Aorta (tissue), 5 donors: ENCODE data around the gene OR4C12. TPM values are rescaled to one million over a fixed set of nuclear protein-coding genes. Genes with fewer than 3 reads are reported as not detected.
"Not testable (repeated sequence)": the region's sequence is repeated elsewhere in the genome, so short reads cannot be mapped to it uniquely, and the experiment has no call there.

Source experiments
- ATAC-seq: fragments of 200-7000 bp; cut with Tn5 transposase; one replicate; pipeline ENCODE4 v1.9.1; 2022; ENCODE audit warnings: moderate library complexity; ENCODE audit not compliant: low FRiP score
- DNase-seq, 2 donors: peaks; one replicate each; pipeline ENCODE4 v3.0.0-alpha.2; 2020
- H3K27ac ChIP-seq, 2 donors: one replicate each; pipeline ENCODE4 v1.5.1; 2013; ENCODE audit warnings: low read length in 2 of 2, mild to moderate bottlenecking in 2 of 2, moderate library complexity in 2 of 2, control low read depth in 1 of 2, inconsistent platforms in 1 of 2, low read depth in 1 of 2
- H3K27me3 ChIP-seq, 2 donors: one replicate each; pipeline ENCODE4 v1.6.1; 2013; ENCODE audit warnings: control low read depth in 1 of 2, low read length in 1 of 2, mild to moderate bottlenecking in 1 of 2, moderate library complexity in 1 of 2; ENCODE audit not compliant: insufficient read depth in 2 of 2, control insufficient read depth in 1 of 2
- H3K36me3 ChIP-seq, 2 donors: one replicate each; pipeline ENCODE4 v1.6.1; 2013; ENCODE audit warnings: control low read depth in 1 of 2, low read length in 1 of 2, mild to moderate bottlenecking in 1 of 2; ENCODE audit not compliant: insufficient read depth in 2 of 2, control insufficient read depth in 1 of 2
- H3K4me1 ChIP-seq, 2 donors: one replicate each; pipeline ENCODE4 v1.6.1; 2013; ENCODE audit warnings: low read length in 2 of 2, control low read depth in 1 of 2, mild to moderate bottlenecking in 1 of 2, moderate library complexity in 1 of 2; ENCODE audit not compliant: insufficient read depth in 2 of 2, control insufficient read depth in 1 of 2
- H3K4me3 ChIP-seq, 2 donors: one replicate each; pipeline ENCODE4 v1.5.1; 2013; ENCODE audit warnings: low read length in 2 of 2, control low read depth in 1 of 2, mild to moderate bottlenecking in 1 of 2
- H3K9me3 ChIP-seq: one replicate; pipeline ENCODE4 v1.6.1; 2013; ENCODE audit warnings: mild to moderate bottlenecking, low read length; ENCODE audit not compliant: control insufficient read depth
- WGBS, 2 donors: extraction: QIAGEN DNeasy Blood & Tissue Kit; methylation state at CpG; one replicate each; pipeline ENCODE4 v1.1.7; 2013; 5-methylcytosine and 5-hydroxymethylcytosine counted together
- intact Hi-C, 2 donors: fragments of 100-400 bp; cut with DNase I; formaldehyde crosslinking; loops; one replicate each; pipeline versions ENCODE4 v1.14.2 to v1.15.0; 2022
- long read RNA-seq, 2 donors: library from polyadenylated mRNA; unstranded; transcript quantifications; one replicate each; pipeline ENCODE4 v2.0.0, GENCODE V29; 2020 to 2021
- polyA plus RNA-seq, 2 donors: library from polyadenylated mRNA; stranded (reverse); fragments of 200-250 nt; gene quantifications; one replicate each; pipeline ENCODE4 v1.2.3, GENCODE V29; 2013
- total RNA-seq, 2 donors: library from RNA; stranded (reverse); fragmentation: NEBNext Ultra II Directional; extraction: Animal tissue kit (Norgen Biotek cat#: 25700); gene quantifications; one replicate each; pipeline ENCODE4 v1.2.1, GENCODE V29; 2021
- donor health status: healthy with polysubstance abuse.
- donor health status: Bipolar disorder and iron deficiency.
- donor health status: DM: no; HTN: no; CAD: no.
- donor health status: DM: no; HTN: no; CAD: no.
- donor health status: DM: yes; HTN: yes; CAD: no.

Gene OR4C12
- not detected for total RNA-seq
- not detected for polyA plus RNA-seq
- long read RNA-seq, donor 1: 0 reads
- long read RNA-seq, donor 2: 0 reads

DNA sequence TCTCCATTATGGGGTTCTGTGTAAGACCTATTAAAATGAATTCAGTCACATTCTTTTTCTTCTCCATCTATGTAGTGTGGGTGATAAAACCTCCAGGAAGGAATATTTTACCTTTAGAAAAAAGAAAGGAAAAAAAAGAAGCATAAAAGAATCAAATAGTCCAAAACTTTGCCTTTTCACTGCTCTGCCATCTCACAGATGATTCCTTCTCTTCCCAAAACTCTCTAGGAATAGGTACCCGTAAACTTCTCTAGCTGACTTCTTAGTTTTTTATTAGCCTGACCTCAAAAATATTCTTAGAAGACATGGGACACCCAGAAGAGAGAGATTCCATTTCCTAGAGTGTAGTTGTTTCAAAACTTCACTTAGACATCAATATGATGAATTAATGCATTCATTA is at the start of gene OR4C12:
Gene OR4C12 (minus strand): TSS at position 101 of the 400 bp plus-strand sequence. CDS start 34 bp downstream, at position 67.
- DNase-seq, ATAC-seq, H3K36me3 ChIP-seq, H3K9me3 ChIP-seq, H3K27ac ChIP-seq, H3K4me1 ChIP-seq, H3K27me3 ChIP-seq, intact Hi-C loops, H3K4me3 ChIP-seq: not testable (repeated sequence)
- WGBS, 2 donors: 29 to 33% methylated on average over 1 of the region's 1 CpG

DNA sequence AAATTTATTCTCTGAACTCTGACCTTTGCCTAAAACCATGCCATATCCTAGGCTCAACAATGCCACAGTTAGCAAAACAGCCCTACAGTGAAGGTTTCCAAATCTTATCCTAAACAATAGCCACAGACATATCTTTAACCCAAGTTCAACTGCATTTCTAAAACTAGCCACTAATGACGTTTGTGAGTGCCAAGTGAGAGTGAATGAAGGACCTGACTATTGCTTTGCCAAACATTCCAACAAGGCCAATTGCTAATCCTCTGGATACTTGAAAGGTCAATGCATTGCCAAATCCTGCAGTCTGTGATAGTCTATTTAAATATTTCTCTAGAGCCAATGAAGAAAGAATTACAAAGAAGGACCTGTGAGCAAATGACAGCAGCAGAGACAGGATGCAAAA is 47.9 kb upstream of the OR4C12 start:
- intact Hi-C loops: no loop called here
- H3K9me3 ChIP-seq: peaks cover 3% of the 10 kb centered on the region
- no peaks in the 10 kb centered on the region for H3K36me3 ChIP-seq
- WGBS, 2 donors: 43 to 45% methylated on average over 1 of the region's 1 CpG
- ATAC-seq (no peak), DNase-seq (no peak)
- no peak overlapping the region for H3K4me3 ChIP-seq
- no peak overlapping the region for H3K27ac ChIP-seq
- H3K27me3 ChIP-seq: no peaks in the 10 kb centered on the region
- no peaks in the 10 kb centered on the region for H3K4me1 ChIP-seq

DNA sequence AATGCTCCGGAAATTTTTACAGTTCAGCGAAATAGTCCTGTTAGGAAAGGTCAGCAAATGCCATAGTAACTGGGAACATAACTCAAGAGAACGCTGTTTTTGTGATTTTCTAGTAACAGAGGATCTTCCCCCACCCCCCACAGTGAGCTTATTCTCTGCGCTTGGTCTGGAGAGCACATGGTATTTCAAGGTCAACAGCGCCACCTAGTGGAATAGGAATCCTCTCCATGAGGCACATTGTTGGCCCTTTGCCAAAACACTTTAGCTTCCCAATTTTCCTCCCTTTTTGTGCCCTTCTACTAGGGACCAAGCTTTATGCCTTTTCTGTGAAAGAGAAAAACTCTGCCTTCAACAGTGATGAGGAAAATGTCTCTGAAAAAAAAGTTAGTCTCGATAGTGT is 13.2 kb upstream of the OR4C12 start:
- ATAC-seq (no peak), DNase-seq (no peak)
- H3K4me3 ChIP-seq: no peak overlapping the region
- H3K9me3 ChIP-seq: peaks cover 1% of the 10 kb centered on the region
- intact Hi-C loops: loop anchor here in 1 of 2 donors (10.0 kb wide), 1 partner anchor 791 kb away; the partner anchor contains the start of gene FOLH1
- no peaks in the 10 kb centered on the region for H3K4me1 ChIP-seq
- H3K27me3 ChIP-seq: no peaks in the 10 kb centered on the region
- 36 to 39% methylated on average over 6 of the region's 6 CpGs for WGBS, 2 donors
- no peaks in the 10 kb centered on the region for H3K36me3 ChIP-seq
- no peak overlapping the region for H3K27ac ChIP-seq

DNA sequence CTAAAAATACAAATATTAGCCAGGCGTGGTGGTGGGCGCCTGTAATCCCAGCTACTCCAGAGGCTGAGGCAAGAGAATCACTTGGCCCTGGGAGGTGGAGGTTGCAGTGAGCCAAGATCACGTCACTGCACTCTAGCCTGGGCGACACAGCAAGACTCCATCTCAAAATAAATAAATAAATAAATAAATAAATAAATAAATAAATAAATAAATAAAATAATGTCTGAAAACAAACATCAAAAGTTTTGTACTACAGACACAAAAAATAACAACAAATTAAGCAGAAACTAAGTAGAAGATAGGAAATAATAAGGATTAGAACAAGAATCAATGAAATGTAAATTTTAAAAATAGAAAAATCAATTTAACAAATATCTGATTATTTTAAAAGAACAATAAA is 8.9 kb downstream of the OR4C12 start:
- H3K9me3 ChIP-seq, H3K27me3 ChIP-seq, intact Hi-C loops, H3K36me3 ChIP-seq, DNase-seq, H3K4me3 ChIP-seq, H3K4me1 ChIP-seq, H3K27ac ChIP-seq, ATAC-seq: not testable (repeated sequence)
- WGBS, 2 donors: 84 to 91% methylated on average over 4 of the region's 4 CpGs

DNA sequence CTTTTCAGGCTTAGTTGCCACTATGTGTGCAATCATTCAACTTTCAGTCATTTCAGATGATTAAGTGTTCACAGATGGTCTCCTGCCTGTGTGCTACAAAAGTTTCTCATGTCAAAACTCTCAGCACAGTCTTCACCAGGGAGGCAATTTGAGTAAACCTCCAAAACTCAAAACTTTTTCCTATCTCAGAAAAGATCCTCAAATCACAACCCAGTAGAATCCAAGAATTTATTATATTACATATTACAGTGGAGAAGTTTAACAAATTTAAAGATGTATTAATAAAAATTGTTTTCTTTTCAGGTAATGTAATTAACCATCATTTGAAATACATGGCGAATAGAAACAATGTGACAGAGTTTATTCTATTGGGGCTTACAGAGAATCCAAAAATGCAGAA is 30.2 kb downstream of the OR4C12 start, which contains the start of gene OR4C13:
Gene OR4C13 (plus strand): TSS at position 301 of the 400 bp plus-strand sequence. CDS start 32 bp downstream, at position 333.
- Histone ChIP-seq H3K4me3 (no peak within 1 kb of the TSS), H3K36me3 (no peaks in the 10 kb centered on the region), H3K27ac (no peak within 1 kb of the TSS), H3K9me3 (no peaks in the 10 kb centered on the region), H3K4me1 (no peaks in the 10 kb centered on the region), H3K27me3 (no peaks in the 10 kb centered on the region)
- DNase-seq: no peak
- WGBS, 2 donors: 67 to 74% methylated on average over 1 of the region's 1 CpG
- ATAC-seq: no peak
- intact Hi-C loops: loop anchor here in 1 of 2 donors (10.0 kb wide), 1 partner anchor 73 kb away; no protein-coding TSS in a partner anchor

DNA sequence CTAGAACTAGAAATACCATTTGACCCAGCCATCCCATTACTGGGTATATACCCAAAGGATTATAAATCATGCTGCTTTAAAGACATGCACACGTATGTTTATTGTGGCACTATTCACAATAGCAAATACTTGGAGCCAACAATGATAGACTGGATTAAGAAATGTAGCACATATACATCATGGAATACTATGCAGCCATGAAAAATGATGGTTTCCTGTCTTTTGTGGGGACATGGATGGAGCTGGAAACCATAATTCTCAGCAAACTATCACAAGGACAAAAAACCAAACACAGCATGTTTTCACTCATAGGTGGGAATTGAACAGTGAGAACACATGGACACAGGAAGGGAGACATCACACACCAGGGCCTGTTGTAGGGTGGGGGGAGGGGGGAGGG is 33.6 kb downstream of the OR4C12 start:
- not testable (repeated sequence) for H3K36me3 ChIP-seq
- WGBS, 2 donors: 64 to 71% methylated on average over 1 of the region's 1 CpG

More for the DNA sequence above, 33.6 kb downstream of the OR4C12 start:
- H3K27me3 ChIP-seq, DNase-seq, H3K9me3 ChIP-seq, H3K4me1 ChIP-seq, H3K27ac ChIP-seq, H3K4me3 ChIP-seq, ATAC-seq, intact Hi-C loops: not testable (repeated sequence)

Other genes with a start within 250 kb of the OR4C12 start
- not detected for gene OR4C13, start 30.1 kb downstream of the OR4C12 start, total RNA-seq
- not detected for gene OR4C13, start 30.1 kb downstream of the OR4C12 start, polyA plus RNA-seq
- gene OR4C45, start 50.3 kb upstream of the OR4C12 start, total RNA-seq: not detected
- not detected for gene OR4C45, start 50.3 kb upstream of the OR4C12 start, polyA plus RNA-seq